Astrocyte of the spinal cord (primary cell): ENCODE measurements around the gene CLCN4.

Experiments
- DNase-seq: peaks from one replicate; pipeline ENCODE4 v3.0.0; 2011; ENCODE audit warnings: low read depth, low spot score
- H3K4me3 ChIP-seq: 2 replicates; pipeline ENCODE4 v1.5.1; 2011; ENCODE audit warnings: low read depth, mild to moderate bottlenecking, low read length, moderate library complexity
- in situ Hi-C: cut with HindIII; loops from 2 replicates; pipeline ENCODE4 v1.10.0; 2017; ENCODE audit warnings: low sequenced_read_pairs
- TF ChIP-seq, protein P1 (sequence below): IDR thresholded peaks from 2 replicates; pipeline ENCODE4 v1.5.1; 2012; ENCODE audit warnings: low read depth, mild to moderate bottlenecking, low read length, inconsistent platforms

Gene CLCN4

DNA sequence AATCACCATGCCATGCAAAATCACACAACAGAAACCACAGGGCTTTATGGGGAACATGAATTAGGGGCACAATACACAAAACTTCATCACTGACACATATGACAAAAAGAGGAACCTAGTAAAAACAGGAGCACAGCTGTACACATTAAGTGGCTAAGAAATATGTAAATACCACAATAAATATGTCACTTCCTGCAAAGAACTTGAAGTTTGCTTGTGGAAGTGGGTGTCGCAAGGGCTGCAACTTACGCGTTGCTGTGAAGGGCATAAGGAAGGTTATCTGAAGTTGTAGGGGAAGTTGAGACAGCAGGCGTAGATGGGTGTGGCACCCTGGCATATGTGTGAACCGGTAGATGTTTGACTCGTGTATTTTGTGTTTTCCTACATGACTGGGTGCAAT lies 42.4 kb downstream of the CLCN4 start:
- in situ Hi-C loops: loop anchor here (25.0 kb wide), 1 partner anchor 938 kb away; no protein-coding TSS in a partner anchor
- no peak for DNase-seq
- TF ChIP-seq, protein P1, sequence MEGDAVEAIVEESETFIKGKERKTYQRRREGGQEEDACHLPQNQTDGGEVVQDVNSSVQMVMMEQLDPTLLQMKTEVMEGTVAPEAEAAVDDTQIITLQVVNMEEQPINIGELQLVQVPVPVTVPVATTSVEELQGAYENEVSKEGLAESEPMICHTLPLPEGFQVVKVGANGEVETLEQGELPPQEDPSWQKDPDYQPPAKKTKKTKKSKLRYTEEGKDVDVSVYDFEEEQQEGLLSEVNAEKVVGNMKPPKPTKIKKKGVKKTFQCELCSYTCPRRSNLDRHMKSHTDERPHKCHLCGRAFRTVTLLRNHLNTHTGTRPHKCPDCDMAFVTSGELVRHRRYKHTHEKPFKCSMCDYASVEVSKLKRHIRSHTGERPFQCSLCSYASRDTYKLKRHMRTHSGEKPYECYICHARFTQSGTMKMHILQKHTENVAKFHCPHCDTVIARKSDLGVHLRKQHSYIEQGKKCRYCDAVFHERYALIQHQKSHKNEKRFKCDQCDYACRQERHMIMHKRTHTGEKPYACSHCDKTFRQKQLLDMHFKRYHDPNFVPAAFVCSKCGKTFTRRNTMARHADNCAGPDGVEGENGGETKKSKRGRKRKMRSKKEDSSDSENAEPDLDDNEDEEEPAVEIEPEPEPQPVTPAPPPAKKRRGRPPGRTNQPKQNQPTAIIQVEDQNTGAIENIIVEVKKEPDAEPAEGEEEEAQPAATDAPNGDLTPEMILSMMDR: no peak
- H3K4me3 ChIP-seq: no peak overlapping the region

DNA sequence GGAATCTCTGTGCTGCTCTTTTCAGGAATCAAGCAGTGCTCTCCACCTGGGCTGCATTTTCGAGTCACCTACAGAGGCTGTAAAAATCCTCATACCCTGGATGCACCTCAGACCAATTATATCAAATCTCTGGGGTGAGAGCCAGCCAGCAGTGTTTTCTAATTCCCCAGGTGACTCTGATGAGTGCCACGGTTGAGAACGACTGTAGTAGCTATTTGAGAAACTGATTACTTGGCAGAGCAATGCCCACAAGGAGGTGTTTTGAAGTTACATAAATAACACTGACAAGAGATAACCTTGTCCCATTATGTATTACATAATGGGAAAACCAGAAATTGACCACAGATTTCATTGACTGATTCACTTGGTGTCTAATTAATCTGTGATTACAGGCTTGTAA lies 46.8 kb downstream of the CLCN4 start:
- TF ChIP-seq, protein P1: no peak
- in situ Hi-C loops: no loop called here
- no peak for DNase-seq
- H3K4me3 ChIP-seq: no peak overlapping the region

DNA sequence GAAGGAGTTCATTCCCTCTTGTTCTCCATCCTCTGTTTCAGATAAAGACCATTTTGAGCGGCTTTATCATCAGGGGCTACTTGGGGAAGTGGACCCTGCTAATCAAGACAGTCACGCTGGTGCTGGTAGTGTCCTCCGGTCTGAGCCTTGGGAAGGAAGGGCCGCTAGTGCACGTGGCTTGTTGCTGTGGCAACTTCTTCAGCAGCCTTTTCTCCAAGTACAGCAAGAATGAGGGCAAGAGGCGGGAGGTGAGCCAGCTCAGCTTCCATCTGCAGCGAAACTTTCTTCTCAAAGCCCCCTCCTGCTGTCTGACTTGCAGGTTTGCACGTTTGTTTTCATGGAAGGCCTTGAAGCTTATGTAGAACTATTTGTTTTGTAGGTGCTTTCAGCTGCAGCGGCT lies 49.5 kb downstream of the CLCN4 start:
- in situ Hi-C loops: no loop called here
- no peak for DNase-seq
- no peak overlapping the region for H3K4me3 ChIP-seq
- TF ChIP-seq, protein P1: no peak

DNA sequence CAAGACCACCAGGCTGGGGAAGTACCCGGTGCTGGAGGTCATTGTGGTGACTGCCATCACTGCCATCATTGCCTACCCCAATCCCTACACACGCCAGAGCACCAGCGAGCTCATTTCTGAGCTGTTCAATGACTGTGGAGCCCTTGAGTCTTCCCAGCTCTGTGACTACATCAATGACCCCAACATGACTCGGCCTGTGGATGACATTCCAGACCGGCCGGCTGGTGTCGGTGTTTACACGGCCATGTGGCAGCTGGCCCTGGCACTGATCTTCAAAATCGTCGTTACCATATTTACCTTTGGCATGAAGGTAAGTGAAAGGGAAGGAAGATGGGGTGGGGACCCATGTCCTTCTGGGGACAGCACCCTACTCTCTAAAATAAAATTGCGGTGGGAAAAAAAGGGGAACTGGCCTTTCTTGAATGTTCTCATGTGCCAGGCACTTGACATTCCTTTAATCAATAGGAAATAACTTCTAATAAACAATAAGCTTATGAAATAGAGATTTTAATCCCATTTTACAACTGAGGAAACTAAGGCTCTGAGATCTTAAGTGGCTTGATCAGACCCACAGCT lies 51.6 kb downstream of the CLCN4 start:
- DNase-seq: no peak
- in situ Hi-C loops: no loop called here
- TF ChIP-seq, protein P1: no peak
- H3K4me3 ChIP-seq: no peak overlapping the region

DNA sequence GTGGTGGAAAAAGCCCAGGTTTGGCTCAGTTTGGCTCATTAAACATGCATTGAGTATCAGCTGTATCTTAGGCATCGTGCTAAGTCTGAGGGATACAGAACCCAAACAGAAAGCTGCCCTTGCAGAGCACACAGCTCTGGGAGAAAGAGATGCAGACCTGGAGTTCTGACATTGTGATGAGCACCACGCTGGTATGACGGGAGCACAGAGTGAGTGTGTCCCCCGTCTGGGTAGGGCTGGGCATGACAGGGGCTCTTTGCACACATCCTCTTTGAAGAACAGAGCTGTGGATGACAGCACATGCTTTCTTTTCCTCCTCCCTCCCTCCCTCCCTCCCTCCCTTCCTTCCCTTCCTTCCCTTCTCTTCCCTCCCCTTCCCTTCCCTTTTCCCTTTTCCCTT lies 52.2 kb downstream of the CLCN4 start:
- DNase-seq: no peak
- in situ Hi-C loops: no loop called here

DNA sequence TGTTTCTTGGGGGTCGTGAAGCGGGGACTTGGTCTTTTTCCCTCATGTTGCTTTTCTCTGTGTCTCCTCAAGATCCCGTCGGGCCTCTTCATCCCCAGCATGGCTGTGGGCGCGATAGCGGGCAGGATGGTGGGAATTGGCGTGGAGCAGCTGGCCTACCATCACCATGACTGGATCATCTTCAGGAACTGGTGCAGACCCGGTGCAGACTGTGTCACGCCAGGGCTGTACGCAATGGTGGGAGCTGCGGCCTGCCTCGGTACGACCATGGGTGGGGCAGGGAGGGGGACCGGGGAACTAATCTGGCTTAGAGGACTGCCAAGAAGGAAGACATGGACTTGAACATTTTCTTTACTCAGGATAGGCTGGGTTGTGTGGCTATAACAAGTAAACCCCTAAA lies 55.6 kb downstream of the CLCN4 start:
- in situ Hi-C loops: no loop called here
- no peak overlapping the region for H3K4me3 ChIP-seq
- DNase-seq: no peak
- TF ChIP-seq, protein P1: no peak

More for the DNA sequence above, 52.2 kb downstream of the CLCN4 start:
- H3K4me3 ChIP-seq: no peak overlapping the region
- TF ChIP-seq, protein P1: no peak
